GM10266 (cell line): ENCODE measurements around the gene CHCHD6.

Experiments used
- DNase-seq: peaks from one replicate; pipeline ENCODE4 v3.0.0; 2012; ENCODE audit errors: extremely low spot score
- TF ChIP-seq, protein P1 (sequence below): IDR thresholded peaks from 2 replicates; pipeline ENCODE4 v1.5.1; 2012; ENCODE audit warnings: mild to moderate bottlenecking, low read depth; ENCODE audit not compliant: control insufficient read depth, insufficient read depth; ENCODE audit errors: missing control alignments

The CHCHD6 gene

DNA sequence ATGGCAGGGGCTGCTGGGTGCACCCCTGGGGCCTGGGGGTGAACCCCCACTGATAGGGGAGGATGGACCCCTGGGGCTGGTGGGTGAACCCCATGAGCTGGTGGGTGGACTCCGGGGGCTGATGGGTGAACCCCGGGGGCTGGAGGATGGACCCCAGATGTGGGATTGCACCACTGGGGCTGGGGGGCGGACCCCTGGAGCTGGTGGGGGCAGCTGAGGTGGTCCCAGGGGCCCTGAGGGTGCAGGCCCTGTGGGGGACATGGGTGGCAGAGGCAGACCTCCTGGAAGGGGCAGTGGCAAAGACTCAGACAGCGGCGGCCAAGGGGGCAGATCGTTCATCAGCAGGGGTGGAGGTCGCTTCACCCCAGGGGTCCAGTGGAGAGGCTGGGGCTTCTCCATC, 31.7 kb upstream of the CHCHD6 start:
- TF ChIP-seq, protein P1, sequence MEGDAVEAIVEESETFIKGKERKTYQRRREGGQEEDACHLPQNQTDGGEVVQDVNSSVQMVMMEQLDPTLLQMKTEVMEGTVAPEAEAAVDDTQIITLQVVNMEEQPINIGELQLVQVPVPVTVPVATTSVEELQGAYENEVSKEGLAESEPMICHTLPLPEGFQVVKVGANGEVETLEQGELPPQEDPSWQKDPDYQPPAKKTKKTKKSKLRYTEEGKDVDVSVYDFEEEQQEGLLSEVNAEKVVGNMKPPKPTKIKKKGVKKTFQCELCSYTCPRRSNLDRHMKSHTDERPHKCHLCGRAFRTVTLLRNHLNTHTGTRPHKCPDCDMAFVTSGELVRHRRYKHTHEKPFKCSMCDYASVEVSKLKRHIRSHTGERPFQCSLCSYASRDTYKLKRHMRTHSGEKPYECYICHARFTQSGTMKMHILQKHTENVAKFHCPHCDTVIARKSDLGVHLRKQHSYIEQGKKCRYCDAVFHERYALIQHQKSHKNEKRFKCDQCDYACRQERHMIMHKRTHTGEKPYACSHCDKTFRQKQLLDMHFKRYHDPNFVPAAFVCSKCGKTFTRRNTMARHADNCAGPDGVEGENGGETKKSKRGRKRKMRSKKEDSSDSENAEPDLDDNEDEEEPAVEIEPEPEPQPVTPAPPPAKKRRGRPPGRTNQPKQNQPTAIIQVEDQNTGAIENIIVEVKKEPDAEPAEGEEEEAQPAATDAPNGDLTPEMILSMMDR = no peak
- DNase-seq = no peak

DNA sequence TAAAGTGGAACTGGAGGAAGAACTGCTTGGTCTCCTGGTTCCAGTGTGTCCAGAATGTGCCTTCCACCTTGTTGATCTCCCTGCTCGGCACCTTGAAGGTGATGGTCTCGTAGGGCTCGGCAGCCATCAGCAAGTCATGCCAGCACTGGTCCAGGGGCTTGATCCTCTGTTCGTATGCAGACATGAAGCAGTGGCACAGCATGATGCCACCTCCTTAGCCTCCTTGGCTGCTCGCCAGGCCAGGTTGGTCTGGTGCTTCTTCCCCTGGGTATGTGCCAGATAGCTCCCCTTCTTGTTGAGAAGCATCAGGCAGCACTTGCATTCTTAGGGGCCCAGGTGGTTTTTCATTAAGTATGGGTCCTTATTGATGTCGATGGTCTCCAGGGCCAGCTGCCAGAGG, 31.3 kb upstream of the CHCHD6 start:
- no peak for DNase-seq
- TF ChIP-seq, protein P1 = no peak

DNA sequence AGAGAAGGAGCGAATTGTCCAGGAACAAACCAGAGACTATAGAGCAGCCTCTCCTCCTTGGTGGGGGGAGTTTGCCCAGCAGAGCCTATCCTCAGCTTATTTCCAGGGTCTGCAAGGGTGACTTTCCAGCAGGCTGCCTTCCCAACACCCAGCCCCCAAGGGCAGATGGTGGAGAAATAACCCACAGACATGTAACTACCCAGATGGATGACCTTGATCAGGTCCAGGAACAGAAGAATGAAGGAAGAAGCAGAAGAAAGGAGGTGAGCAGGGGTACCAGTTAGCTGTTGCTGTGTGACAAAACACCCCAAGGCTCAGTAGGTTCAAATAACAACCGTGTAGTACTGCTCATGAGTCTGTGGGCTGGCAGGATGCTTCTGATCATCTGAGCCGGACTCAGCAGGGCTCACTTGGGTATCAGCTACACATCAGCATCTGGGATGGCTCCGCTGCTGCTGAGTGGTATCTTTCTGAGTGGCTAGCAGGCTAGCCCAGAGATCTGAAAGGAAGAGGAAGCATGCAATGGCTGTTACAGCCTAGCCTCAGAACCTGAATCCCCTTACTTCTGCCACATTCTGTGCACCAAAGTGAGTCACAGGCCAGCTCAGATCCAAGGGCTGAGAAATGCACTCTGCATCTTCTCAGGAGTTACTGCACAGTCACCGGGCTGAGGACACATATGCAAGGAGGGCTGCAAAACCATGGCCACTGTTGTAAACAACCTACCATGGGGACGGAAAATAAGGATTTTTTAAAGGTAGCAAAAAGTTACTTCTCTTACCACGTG, 26.9 kb upstream of the CHCHD6 start:
- no peak for DNase-seq
- TF ChIP-seq, protein P1 = no peak

DNA sequence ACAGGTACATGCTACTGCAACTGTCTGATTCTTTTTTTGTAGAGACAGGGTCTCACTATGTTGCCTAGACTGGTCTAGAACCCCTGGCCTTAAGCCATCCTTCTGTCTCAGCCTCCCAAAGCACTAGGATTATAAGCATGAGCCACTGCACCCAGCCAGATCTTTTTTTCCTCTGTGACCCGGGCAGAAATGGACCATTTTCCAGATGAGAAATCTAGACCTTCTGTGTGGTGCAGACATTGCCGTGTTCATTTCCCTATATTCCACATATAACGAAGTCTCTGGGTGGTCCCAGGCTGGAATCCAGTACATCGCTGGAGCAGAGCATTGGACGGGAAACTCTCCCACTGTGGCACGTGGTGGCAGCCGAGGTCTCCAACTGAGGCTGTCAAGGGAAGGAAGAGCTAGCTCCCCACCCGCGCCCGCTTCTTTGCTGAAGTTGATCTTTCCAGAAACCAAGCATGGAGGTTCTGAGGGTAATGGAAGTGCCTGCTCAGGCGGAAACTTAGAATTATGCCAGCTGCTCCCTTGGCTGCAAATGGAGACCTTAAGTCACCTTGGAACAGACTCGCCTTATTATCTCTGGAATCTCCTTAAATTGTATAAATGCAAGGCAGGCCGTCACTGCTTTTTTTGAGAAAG, 26.1 kb upstream of the CHCHD6 start:
- no peak for DNase-seq
- TF ChIP-seq, protein P1 = no peak

DNA sequence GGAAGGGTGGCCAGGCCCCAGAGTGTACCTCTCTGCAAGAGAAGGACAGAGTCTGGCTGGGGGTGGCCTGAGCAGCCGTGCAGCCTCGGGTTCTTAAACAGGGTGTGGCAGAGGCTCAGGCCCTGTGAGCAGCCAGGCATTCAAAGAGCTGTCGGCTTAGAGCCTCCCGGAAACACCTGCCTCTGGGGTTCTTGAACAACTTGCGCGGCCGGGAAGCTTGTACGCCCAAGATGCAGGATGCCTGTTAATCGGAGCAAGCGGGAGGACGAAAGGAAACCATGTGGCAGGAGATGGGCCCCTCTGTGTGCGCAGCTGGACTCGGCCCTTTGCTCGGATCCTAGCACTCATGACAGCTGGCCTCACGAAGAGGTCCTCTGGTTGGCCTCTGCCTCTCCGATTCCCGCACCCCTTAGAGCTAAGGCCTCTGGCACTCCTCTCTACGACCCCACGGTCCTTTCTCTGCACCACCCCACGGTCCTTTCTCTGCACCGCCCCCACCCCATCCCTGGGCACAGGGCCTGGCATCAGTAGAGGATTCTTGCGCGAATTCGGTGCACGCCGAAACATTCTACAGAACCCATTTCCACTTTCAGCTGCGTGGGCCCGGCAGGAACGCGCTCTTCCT, 25.2 kb upstream of the CHCHD6 start:
- DNase-seq = no peak
- TF ChIP-seq, protein P1 = no peak

DNA sequence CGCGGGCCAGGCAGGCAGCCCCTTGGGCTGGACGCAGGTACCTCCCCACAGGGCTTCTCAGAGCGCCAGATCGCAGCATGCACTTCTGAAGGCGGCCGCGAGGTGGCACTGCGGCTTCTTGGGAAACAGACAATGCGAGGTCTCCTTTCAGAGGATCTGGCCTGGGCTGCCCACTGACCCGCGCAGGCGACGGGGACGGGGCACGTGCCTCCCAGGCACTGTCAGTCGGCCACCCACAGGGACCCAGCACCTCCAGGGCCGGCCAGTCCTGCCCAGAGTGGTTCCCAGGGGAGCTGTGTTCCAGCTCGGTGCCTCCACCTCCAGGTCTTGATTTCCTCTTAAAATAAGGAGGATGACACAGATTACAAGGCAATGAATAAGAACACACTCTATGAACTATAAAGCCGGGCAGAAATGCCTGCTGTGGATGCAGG, 24.7 kb upstream of the CHCHD6 start:
- peak; percentile 75 for DNase-seq
- TF ChIP-seq, protein P1 = peak; percentile 99

DNA sequence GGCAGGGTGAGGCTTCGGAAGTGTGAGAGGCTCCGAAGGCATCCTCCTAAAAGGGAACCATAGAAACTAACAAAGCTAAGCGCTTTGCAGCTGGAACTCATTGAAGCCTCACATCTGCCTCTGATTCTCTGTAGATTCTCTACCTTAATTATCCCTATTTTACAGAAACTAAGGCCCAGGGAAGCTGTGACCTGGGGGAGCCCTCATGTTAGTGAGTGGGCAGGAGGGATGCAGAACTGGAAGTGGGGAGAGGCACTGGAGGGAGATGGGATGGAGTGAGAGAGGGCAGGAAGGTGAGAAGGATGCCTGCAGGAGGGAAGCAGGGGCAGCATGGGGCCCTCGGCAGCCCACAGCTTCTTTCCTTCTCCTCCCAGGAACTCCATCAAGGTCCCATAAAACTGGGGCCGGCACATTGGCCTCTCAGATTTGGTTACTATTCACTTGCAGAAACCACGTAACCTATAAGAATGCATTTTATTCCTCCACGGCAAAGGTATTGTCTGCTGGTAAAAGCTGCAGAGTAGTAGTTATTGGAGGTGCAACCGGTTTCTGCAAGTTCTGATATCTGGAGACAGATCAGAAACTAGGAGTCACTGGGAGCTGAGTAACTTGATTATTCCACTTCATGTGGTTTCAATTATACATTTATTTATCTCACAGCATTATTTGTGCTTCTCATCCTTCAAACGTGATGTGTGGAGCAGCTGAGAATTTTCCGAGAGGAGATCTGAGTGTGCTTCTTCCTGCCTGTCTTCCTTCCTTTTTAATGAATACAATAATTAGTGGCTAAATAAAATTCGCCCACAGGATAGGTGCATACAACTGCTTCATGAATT, 24.0 kb upstream of the CHCHD6 start:
- TF ChIP-seq, protein P1 = no peak

More for the DNA sequence above, 24.0 kb upstream of the CHCHD6 start:
- no peak for DNase-seq
